DMS53 treated with DMSO at 0.1 percent for 48 hours (cell line): ENCODE measurements around the gene ARMH4.

Experiments used
- DNase-seq: peaks from one replicate; lab custom pipeline; 2025; ENCODE audit not compliant: unreplicated experiment; lab: John Stamatoyannopoulos, UW

ARMH4 gene

GRCh38 chr14:58100735-58101368 is 51.2 kb downstream of the ARMH4 start:
- DNase-seq = peak; percentile 95

- peak; percentile 10 for DNase-seq
These were observed 52.3 kb downstream of the ARMH4 start for GRCh38 chr14:58099682-58100081.

GRCh38 chr14:58098507-58098906 is 53.5 kb downstream of the ARMH4 start:
- DNase-seq = peak; percentile 73

GRCh38 chr14:58096731-58097130 is 55.3 kb downstream of the ARMH4 start:
- DNase-seq = no peak

- no peak for DNase-seq
These were observed 60.0 kb downstream of the ARMH4 start for GRCh38 chr14:58091883-58092630.

GRCh38 chr14:58089612-58090011 is 62.4 kb downstream of the ARMH4 start:
- DNase-seq = no peak

- DNase-seq = no peak
These were observed 63.1 kb downstream of the ARMH4 start for GRCh38 chr14:58088961-58089360.

GRCh38 chr14:58085877-58086276 is 66.1 kb downstream of the ARMH4 start:
- DNase-seq = no peak

GRCh38 chr14:58082491-58083098 is 69.4 kb downstream of the ARMH4 start:
- peak; percentile 66 for DNase-seq

GRCh38 chr14:58082011-58082410 is 70.0 kb downstream of the ARMH4 start:
- DNase-seq = no peak

GRCh38 chr14:58078471-58078870 is 73.5 kb downstream of the ARMH4 start:
- no peak for DNase-seq

GRCh38 chr14:58078068-58078467 is 73.9 kb downstream of the ARMH4 start:
- no peak for DNase-seq

GRCh38 chr14:58077621-58078020 is 74.4 kb downstream of the ARMH4 start:
- DNase-seq = no peak

GRCh38 chr14:58073516-58073915 is 78.5 kb downstream of the ARMH4 start:
- DNase-seq = no peak

- peak; percentile 83 for DNase-seq
These were observed 79.5 kb downstream of the ARMH4 start for GRCh38 chr14:58072288-58073071.

GRCh38 chr14:58071341-58071740 is 80.7 kb downstream of the ARMH4 start:
- no peak for DNase-seq

GRCh38 chr14:58068306-58068705 is 83.7 kb downstream of the ARMH4 start:
- no peak for DNase-seq

- no peak for DNase-seq
These were observed 85.9 kb downstream of the ARMH4 start for GRCh38 chr14:58066115-58066514.

GRCh38 chr14:58061581-58061980 is 90.4 kb downstream of the ARMH4 start:
- no peak for DNase-seq

- no peak for DNase-seq
These were observed 91.1 kb downstream of the ARMH4 start for GRCh38 chr14:58060898-58061297.

- no peak for DNase-seq
These were observed 91.9 kb downstream of the ARMH4 start for GRCh38 chr14:58060077-58060476.
